HG02981 (cell line): ENCODE results near the gene ZNF627.
"Not testable (repeated sequence)": the region's sequence is repeated elsewhere in the genome, so short reads cannot be mapped to it uniquely, and the experiment has no call there.

Experiments used
- ATAC-seq: cut with Tn5 transposase; IDR thresholded peaks from one replicate; pipeline ENCODE4 v1.9.1; 2021; ENCODE audit warnings: mild to moderate bottlenecking, moderate library complexity; ENCODE audit not compliant: unreplicated experiment

ZNF627 gene

DNA sequence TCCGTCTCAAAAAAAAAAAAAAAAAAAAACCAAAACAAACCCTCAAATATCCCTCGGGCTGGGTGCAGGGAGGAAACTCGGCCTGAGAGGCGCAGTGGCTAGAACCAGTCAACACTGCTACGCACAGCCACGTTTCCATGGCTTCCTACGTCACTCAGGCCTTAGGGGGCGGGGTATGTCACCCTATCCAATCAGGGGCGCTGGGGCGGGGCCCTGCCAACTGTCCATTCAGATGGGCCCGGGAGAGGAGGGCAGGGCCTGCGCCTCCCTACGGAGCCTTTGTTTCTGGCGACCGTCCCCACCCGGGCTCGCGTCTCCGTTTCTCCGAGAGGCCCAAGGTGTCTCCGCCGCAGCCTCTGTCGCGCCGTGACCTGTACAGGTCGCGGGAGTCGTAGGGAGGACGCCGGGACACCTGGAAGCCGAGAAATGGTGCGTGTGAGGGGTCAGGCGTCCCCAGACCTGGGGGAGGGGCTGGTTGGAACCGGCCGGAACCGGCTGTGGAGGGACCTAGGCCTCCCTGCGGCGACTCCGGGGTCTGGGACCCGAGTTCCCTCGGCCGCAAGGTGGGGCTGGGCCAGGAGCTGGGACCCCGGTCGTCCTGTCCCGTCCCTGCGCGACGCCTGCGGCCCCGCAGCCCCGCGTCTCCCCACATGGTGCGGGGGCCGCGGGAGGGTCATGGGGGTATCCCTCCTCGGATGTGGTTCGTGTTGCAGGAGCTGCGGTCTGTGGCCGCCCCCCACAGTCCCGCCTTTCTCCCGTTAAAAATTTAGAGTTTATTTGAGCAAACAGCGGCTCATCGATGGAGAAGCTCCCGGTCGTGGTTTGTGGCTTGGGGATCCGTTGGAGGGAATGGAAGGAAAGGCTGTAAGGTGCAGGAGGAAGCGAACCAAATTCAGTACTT, at the start of gene ZNF627:
ZNF627 (plus strand) TSS at position 282 of the 901 bp plus-strand sequence; CDS start at position 427, 145 bp downstream.
- peak; percentile 97 for ATAC-seq

DNA sequence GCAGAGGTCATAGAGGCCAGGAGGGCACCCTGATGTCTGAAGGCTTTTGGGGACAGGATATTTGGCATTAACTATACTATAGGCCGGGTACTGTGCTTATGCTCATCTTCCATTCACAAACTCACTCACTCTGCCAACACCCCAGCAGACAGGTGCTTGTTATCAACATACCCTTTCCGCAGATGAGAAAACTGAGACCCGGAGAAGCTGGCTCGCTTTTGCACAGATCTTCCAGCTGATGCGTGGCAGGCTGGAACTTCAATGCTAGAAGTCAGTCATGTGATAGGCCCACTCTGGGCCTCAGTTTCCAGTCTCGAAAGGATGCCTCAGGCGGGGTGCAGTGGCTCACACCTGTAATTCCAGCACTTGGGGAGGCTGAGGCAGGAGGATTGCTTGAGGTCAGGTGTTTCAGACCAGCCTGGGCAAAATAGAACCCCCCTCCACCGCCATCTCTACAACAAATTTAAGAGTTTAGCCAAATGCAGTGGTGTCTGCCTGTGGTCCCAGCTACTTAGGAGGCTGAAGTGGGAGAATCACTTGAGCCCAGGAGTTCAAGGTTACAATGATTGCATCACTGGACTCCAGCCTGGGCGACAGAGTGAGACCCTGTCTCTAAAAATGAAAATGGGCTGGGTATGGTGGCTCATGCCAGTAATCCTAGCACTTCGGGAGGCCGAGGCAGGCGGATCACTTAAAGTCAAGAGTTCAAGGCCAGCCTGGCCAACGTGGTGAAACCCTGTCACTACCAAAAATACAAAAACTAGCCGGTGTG, 49.2 kb upstream of the ZNF627 start:
- no peak for ATAC-seq

DNA sequence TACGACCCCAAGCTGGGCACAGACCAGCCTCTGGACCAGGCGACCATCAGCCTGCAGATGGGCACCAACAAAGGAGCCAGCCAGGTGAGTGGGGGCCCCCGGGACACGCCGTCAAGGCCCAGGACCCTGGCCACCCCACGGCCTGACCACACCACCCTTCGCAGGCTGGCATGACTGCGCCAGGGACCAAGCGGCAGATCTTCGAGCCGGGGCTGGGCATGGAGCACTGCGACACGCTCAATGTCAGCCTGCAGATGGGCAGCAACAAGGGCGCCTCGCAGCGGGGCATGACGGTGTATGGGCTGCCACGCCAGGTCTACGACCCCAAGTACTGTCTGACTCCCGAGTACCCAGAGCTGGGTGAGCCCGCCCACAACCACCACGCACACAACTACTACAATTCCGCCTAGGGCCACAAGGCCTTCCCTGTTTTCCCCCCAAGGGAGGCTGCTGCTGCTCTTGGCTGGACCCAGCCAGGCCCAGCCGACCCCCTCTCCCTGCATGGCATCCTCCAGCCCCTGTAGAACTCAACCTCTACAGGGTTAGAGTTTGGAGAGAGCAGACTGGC, 47.8 kb upstream of the ZNF627 start:
- no peak for ATAC-seq

DNA sequence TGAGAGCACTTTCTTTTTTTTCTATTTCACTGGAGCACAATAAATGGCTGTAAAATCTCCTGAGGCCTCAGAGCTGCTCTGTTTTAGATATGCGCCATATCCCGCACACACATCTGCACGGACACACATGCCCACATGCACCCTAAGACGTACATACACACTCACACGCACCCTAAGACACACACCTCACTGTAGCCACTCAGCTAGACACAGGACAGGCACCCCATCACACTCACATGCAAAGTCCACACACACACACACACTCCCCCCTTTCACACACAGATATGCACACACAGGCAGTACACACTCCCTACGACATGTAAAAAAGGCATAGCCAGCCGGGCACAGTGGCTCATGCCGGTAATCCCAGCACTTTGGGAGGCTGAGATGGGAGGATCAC, 47.0 kb upstream of the ZNF627 start:
- no peak for ATAC-seq

DNA sequence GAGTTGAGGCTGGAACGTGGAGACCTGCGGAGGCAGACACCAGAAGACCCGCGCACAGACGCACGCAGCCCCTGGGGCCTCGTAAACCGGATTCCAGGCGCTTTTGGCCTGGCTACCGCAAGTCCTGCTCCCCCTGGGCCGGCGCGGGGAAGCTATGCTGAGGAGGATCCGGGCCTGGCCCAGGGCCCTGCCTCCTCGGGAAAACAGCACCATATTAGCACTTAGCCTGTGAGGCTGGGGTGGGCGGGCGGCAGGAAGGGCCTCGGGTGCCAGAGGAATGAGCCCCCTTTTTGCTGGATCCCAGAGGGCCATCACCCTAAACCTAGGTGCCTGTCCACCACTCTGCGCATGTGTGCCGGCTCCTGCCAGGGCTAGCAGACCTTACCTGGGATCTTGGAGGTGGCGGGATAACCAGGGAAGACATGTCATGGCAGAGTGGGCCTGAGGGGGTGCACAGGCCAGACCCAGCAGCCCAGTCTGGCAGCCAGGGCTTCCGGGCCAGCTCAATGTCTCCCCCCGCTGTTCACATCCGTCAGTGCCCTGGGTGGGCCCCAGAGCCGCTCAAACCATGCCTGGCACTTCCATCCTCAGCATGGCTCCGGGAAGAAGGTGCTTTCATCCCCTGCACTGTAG, 45.6 kb upstream of the ZNF627 start:
- no peak for ATAC-seq

DNA sequence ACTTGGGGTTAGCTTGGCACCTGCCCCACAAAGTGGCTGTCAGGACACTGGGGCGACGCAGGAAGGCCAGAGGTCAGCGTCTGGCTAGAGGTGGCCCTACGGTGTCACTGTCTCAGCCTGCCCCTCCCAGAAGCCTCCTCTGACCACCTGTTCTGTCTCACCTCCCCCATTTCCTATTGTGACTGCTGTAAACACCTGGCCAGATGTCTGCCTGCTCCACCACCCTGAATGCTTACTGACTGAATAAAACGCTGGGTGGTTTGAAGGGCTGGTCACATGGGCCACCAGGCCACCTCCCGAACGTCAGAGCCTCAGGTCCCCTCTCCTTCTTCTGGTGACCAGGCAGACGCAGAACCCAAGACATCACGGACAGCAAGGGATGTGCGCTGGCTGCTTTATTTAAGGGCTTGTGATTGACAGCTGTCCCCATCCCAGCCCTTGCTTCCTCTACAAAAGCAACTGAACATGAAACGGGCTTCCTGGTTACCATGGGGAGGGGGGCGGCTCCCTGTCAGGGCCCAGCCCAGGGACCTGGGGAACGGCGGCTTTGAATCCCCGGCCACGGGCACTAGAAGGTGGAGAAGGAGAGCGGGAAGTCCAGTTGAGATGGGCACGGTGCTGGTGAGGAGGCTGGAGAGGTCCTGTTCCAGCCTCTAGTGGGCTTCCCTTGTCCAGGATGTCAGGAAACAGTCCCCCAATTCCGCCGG, 44.5 kb upstream of the ZNF627 start:
- no peak for ATAC-seq

DNA sequence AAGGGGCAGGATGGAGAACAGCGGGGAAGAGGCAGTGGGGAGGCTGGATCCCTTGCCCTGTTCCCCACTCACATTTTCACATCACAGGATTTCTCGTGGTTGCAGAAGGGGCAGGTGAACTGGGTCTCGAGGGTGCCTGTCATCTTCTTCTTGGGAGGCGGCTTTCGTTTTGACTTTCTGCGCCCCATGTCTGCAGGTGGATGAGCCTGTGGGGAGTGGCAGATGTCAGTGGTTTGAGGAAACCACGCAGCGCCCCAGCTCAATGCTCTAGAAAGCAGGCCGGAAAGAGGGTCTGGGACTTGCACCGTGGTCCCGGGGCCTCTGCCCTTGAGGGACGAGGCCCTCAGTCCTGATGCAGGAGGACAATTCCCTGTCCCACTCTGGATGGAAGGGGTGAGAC, 43.1 kb upstream of the ZNF627 start:
- ATAC-seq, result no peak

DNA sequence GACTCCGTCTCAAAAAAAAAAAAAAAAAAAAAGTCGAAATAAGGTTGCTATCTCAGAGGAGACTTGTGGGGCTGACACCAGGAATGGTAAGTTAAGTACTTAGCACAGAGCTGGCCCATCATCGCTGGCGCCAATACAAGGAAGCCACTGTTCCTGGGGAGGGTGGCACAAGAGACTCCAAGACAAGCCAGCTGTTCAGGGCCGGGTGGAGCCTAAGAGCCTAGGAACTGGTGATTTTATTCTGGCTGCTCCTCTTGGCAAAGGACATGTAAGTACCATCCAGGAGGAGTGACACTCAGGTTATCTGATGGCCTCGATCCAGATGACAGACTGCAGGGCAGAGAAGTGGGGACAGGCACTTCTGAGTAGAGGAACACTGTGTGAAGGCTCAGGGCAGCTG, 42.0 kb upstream of the ZNF627 start:
- ATAC-seq, result no peak

DNA sequence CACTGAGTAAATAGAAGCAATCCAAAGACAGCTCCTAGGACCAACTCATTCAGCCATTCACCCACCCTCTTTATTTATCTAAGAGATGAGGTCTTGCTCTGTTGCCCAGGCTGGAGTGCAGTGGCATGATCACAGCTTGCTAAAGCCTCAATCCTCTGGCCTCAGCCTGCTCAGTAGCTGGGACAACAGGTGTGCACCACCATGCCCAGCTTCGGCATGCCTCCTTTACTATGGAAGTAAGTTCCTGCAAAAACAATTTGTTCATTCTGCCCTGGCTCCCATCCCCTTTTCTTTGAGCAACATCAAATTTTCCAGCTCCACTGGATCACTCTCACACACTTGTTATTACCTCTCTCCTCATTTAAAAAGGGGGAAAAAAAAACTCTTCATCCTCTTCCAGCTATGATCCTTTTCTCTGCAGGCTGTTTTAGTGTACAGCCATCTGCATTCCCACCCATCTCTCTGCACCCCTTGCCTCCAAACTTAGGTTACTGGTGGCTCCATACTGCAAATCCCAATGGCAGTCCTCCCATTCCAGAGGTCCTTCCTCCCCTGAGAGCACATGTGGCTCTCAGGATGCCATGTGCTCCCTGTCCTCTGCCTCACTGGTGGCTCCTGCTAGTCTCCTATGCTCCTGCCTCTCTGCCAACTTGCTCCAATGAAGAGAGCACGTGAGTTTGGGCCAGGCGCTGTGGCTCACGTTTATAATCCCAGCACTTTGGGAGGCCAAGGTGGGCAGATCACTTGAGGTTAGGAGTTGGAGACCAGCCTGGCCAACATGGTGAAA, 40.5 kb upstream of the ZNF627 start:
- no peak for ATAC-seq

DNA sequence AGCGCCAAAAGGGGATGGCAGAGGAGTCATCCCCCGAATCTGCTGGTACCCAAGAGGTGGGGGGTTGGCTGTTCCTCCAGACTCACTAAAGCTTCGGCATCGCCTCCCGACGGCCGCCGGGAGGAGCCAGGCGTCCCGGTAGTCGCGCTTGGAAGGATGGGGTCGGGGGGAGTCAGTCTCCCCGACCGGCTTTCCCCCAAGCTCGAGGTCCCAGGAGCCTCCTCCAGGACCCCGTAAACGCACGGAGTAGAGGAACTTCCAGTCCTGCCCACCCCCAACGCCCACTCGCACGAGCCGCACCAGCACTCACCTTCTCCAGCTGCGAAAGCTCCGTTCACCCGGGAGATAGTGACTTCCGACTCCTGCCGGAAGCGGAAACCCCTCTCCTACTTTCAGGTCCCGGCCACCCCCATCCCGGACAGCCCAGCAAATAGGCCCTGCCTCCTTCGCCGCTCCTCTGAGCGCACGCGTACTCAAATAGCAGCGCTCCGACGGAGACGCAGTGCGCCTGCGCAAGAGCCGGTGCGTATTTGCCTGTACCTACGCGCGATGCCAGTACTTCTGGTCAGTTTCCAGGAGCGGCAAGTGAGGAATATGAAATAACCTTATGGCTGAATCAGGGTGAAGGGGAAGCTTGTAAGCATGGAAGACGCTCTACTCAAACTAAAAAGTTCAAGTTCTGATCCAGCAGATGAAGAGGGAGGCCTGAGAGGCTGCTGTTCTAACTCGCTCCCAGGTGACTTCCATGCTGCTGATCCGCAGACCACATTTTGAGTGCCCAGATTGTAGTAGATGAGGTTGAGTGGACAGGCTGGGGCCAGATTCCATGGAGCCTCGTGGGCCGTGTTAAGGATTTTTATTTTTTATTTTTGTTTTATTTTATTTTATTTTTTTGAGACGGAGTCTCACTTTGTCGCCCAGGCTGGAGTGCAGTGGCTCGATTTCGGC, 38.1 kb upstream of the ZNF627 start, which contains the start of gene ELOF1:
ELOF1 (minus strand) TSS at position 350 of the 948 bp plus-strand sequence. CDS start 4,883 bp downstream, outside the sequence.
- ATAC-seq, result peak; percentile 82

DNA sequence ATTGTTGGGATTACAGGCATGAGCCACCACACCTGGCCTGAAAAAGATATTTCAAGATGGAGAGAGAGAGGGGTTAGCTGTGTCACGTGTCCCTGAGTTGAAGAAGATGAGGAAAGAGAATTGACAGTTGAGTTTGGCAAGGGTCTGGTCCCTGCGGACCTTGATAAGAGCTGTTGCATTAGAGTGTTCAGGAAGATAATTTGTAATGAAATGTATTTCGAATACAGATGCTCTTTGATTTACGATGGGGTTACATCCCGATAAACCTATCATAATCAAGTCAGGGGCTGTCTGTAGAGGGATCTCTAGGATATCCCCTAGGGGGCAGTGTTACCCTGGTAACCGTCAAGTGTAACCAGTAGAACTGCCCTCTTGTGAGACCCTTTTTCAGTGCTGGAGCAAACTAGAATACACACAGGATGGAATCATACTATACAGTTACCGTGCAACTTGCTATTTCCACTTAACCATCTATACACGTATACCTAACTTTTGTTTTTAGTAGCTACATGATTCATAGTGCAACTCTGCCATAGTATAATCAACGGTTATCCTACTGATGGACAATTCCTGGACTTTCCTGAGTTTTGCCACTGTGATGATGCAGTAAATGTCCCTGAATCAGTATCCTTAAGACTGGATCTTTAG, 36.8 kb upstream of the ZNF627 start:
- no peak for ATAC-seq

DNA sequence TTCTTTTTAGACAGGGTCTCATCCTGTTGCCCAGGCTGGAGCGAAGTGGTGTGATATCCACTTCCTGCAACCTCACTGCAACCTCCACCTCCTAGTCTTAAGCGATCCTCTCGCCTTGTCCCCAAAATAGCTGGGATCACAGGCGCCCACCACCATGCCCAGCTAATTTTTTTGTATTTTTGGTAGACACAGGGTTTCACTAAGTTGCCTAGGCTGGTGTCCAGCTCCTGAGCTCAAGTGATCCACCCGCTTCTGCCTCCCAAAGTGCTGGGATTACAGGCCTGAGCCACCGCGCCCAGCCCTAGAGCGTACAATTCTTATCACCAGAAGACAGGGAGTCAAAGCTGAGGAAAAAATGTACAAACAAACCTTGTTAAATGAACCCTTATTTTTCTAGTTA, 33.8 kb upstream of the ZNF627 start:
- no peak for ATAC-seq

DNA sequence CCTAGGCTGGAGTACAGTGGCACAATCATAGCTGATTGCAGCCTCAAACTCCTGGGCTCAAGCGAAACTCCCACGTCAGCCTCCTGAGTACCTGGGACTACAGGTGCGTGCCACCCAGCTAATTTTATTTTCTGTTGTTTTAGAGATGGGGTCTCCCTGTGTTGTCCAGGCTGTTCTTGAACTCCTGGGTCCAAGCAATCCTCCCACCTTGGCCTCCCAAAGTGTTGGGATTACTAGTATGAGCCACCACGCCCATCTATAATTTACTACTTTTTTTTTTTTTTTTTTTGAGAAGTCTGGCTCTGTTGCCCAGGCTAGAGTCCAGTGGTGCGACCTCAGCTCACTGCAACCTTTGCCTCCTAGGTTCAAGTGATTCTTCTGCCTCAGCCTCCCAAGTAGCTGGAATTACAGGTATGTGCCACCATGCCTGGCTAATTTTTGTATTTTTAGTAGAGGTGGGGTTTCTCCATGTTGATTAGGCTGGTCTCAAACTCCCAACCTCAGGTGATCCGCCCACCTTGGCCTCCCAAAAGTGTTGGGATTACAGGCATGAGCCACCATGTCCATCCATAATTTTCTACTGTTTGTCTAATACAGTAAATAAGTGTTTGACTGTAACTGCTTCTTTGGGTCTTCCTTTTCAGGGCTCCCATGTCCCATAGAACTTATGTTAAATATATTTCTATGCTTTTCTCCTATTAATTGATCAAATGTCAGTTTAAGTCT, 33.0 kb upstream of the ZNF627 start:
- ATAC-seq, result not testable (repeated sequence)

DNA sequence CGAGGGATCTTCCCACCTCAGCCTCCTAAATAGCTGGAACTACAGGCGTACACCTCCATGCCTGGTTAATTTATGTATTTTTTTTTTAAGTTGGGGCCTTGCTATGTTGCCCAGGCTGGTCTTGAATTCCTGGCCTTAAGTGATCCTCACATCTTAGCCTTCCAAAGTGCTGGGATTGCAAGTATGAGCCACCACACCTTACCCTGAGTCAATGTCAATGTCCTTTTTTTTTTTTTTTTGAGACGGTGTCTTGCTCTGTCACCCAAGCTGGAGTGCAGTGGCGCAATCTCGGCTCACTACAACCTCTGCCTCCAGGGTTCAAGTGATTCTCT, 31.7 kb upstream of the ZNF627 start:
- not testable (repeated sequence) for ATAC-seq

DNA sequence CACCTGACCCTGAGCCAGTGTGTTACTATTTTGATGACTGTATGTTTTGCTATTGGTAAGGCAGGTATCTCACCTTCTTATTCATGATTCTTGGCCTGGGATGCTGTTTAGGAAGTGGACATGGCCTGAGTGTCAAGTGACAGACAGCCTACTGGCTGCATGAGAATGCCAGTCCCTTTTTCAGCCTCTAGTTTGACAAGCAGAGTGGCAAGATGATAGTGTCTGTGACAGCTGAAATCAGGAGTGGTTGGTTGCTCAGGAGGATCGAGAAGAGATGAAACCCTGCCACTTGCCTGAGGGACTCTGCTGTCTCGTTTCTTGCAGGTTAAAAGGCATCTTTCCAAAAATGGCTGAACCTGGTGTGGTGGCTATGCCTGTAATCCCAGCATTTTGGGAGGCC, 31.1 kb upstream of the ZNF627 start:
- no peak for ATAC-seq

DNA sequence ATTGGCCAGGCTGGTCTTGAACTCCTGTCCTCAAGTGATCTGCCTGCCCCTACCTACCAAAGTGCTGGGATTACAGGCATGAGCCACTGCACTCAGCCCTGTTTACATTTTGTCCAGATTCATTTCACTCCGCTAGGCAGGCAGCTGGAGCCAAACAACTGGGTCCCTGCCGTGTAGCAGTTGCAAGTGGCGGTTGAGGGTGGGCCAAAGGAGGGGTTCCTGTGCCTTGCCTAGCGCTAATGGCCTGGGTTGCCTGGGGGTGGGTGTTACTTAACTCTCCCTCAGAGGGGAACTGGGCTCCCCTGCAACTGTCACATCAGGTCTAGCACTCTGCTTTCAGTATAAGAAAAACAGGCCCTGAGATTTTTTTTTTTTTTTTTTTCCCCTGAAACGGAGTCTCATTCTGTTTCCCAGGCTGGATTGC, 27.2 kb upstream of the ZNF627 start:
- ATAC-seq, result no peak

DNA sequence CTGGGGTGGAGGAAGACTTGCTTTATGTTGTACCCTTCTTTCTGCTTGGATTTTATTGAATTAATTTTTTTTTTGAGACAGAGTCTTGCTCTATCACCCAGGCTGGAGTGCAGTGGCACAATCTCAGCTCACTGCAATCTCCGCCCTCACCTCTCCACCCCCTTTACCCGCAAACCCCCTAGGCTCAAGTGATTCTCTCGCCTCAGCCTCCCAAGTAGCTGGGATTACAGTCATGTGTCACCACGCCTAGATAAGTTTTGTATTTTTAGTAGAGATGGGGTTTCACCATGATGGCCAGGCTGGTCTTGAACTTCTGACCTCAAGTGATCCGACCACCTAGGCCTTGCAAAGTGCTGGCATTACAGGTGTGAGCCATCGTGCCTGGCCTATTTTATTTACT, 23.9 kb upstream of the ZNF627 start:
- not testable (repeated sequence) for ATAC-seq
